ENCODE results near the gene PSG6.

DNA sequence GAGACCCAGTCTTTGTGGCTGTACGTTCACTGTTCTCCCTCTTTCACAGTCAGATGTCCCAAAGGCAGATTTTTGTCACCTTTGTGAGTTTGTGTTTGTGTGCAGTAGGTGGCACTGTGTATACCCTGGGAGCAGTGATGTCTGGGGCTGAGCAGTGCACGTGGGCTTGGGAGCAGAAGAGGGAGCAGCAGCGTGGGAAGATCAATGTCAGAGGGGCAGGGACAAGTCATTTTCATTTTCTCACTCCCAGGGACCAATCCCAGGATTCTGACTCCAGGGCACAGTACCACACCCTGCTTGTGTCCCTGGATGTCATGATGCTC, 2.0 kb upstream of the PSG6 start:
- TF ChIP-seq, protein P1, sequence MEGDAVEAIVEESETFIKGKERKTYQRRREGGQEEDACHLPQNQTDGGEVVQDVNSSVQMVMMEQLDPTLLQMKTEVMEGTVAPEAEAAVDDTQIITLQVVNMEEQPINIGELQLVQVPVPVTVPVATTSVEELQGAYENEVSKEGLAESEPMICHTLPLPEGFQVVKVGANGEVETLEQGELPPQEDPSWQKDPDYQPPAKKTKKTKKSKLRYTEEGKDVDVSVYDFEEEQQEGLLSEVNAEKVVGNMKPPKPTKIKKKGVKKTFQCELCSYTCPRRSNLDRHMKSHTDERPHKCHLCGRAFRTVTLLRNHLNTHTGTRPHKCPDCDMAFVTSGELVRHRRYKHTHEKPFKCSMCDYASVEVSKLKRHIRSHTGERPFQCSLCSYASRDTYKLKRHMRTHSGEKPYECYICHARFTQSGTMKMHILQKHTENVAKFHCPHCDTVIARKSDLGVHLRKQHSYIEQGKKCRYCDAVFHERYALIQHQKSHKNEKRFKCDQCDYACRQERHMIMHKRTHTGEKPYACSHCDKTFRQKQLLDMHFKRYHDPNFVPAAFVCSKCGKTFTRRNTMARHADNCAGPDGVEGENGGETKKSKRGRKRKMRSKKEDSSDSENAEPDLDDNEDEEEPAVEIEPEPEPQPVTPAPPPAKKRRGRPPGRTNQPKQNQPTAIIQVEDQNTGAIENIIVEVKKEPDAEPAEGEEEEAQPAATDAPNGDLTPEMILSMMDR (IDR thresholded peaks at IDR 0.05): no peak
- no peak for TF ChIP-seq POLR2A (IDR thresholded peaks at IDR 0.05)

All from lower leg skin (tissue), 3 donors.